Measurements from ENCODE around the gene VCAN.

The VCAN gene

GRCh38 chr5:83539463-83539790 lies 67.9 kb downstream of the VCAN start:
- no peak for DNase-seq

GRCh38 chr5:83540105-83540504 lies 68.6 kb downstream of the VCAN start:
- no peak for DNase-seq

GRCh38 chr5:83540783-83541182 lies 69.2 kb downstream of the VCAN start:
- DNase-seq, result no peak

- no peak for DNase-seq
Observed at GRCh38 chr5:83542839-83543238, 71.3 kb downstream of the VCAN start.

GRCh38 chr5:83543898-83544297 lies 72.4 kb downstream of the VCAN start:
- no peak for DNase-seq

- no peak for DNase-seq
Observed at GRCh38 chr5:83547161-83547560, 75.6 kb downstream of the VCAN start.

GRCh38 chr5:83547889-83548288 lies 76.3 kb downstream of the VCAN start:
- DNase-seq, result no peak

- DNase-seq, result no peak
Observed at GRCh38 chr5:83548581-83548980, 77.0 kb downstream of the VCAN start.

- no peak for DNase-seq
Observed at GRCh38 chr5:83549076-83549475, 77.5 kb downstream of the VCAN start.

- no peak for DNase-seq
Observed at GRCh38 chr5:83549674-83550073, 78.1 kb downstream of the VCAN start.

GRCh38 chr5:83551821-83552220 lies 80.3 kb downstream of the VCAN start:
- no peak for DNase-seq

- no peak for DNase-seq
Observed at GRCh38 chr5:83552275-83552674, 80.7 kb downstream of the VCAN start.

- no peak for DNase-seq
Observed at GRCh38 chr5:83553000-83553486, 81.5 kb downstream of the VCAN start.

- no peak for DNase-seq
Observed at GRCh38 chr5:83554133-83554532, 82.6 kb downstream of the VCAN start.

- DNase-seq, result no peak
Observed at GRCh38 chr5:83554686-83555085, 83.1 kb downstream of the VCAN start.

- DNase-seq, result no peak
Observed at GRCh38 chr5:83555263-83555662, 83.7 kb downstream of the VCAN start.

GRCh38 chr5:83556190-83556589 lies 84.6 kb downstream of the VCAN start:
- DNase-seq, result no peak

- no peak for DNase-seq
Observed at GRCh38 chr5:83559118-83559785, 87.7 kb downstream of the VCAN start.

- DNase-seq, result no peak
Observed at GRCh38 chr5:83562071-83562606, 90.6 kb downstream of the VCAN start.

- DNase-seq, result no peak
Observed at GRCh38 chr5:83562791-83563557, 91.4 kb downstream of the VCAN start.

- no peak for DNase-seq
Observed at GRCh38 chr5:83563631-83564030, 92.1 kb downstream of the VCAN start.

GRCh38 chr5:83564069-83564749 lies 92.7 kb downstream of the VCAN start:
- no peak for DNase-seq

- DNase-seq, result no peak
Observed at GRCh38 chr5:83567741-83568140, 96.2 kb downstream of the VCAN start.

GRCh38 chr5:83568186-83568585 lies 96.6 kb downstream of the VCAN start:
- no peak for DNase-seq
